Measurements from ENCODE around the gene IFIH1. TPM values are rescaled to one million over a fixed set of nuclear protein-coding genes. Genes with fewer than 3 reads are reported as not detected.

Gene IFIH1
- total RNA-seq, 1 experiment from 2014 or later: 4.7 TPM

DNA sequence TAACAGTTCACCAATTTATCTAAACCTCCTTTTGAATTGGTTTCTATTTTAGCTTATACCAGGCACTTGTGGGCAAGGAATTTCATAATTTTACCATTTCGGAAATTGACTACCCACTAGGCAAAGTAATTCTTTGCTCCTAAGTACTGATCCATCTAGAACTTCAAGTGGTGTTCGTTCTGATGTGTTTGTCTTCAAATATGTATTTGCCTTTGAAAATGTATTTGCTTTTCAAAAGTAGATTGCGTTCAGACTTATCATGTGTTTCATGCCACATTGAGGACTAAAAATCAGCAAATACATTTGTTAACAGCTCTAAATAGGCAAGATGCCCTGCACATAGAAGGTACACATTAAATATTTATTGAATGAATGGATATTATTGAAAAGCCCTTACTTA is 26.7 kb downstream of the IFIH1 start:
- Histone ChIP-seq H3K36me3 (ENCODE audit: low read depth) (no peaks in the 10 kb centered on the region), H3K9me2 (ENCODE audit: insufficient read depth) (no peaks in the 10 kb centered on the region), H3K4me3 (no peak overlapping the region), H3F3A (ENCODE audit: insufficient read depth, low read depth) (no peaks in the 10 kb centered on the region), H3K79me2 (ENCODE audit: low read depth) (no peaks in the 10 kb centered on the region), H3K4me2 (no peak overlapping the region), H3K27me3 (ENCODE audit: insufficient read depth, low read depth) (no peaks in the 10 kb centered on the region), H3K9me3 (ENCODE audit: insufficient read depth, low read depth) (no peaks in the 10 kb centered on the region), H2AFZ (no peak overlapping the region), H3K27ac (no peak overlapping the region), H4K20me1 (ENCODE audit: insufficient read depth) (no peaks in the 10 kb centered on the region), H3K4me1 (replicated peaks; ENCODE audit: insufficient read depth) (peaks cover 3% of the 10 kb centered on the region; the same call in 1 of the 2 replicates)
- POLR2A ChIA-PET (ENCODE audit: unreplicated experiment): no interaction called here
- BruUV-seq (replicated peaks): no TSS peak
- DNase-seq: no peak
- CTCF ChIA-PET: no interaction called here
- intact Hi-C loops (cut with micrococcal nuclease; ENCODE audit: unreplicated experiment): no loop called here
- TF ChIP-seq, protein P1, sequence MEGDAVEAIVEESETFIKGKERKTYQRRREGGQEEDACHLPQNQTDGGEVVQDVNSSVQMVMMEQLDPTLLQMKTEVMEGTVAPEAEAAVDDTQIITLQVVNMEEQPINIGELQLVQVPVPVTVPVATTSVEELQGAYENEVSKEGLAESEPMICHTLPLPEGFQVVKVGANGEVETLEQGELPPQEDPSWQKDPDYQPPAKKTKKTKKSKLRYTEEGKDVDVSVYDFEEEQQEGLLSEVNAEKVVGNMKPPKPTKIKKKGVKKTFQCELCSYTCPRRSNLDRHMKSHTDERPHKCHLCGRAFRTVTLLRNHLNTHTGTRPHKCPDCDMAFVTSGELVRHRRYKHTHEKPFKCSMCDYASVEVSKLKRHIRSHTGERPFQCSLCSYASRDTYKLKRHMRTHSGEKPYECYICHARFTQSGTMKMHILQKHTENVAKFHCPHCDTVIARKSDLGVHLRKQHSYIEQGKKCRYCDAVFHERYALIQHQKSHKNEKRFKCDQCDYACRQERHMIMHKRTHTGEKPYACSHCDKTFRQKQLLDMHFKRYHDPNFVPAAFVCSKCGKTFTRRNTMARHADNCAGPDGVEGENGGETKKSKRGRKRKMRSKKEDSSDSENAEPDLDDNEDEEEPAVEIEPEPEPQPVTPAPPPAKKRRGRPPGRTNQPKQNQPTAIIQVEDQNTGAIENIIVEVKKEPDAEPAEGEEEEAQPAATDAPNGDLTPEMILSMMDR (conservative IDR thresholded peaks at IDR 0.05): no peak
- TF ChIP-seq EZH2 (IDR thresholded peaks at IDR 0.05; ENCODE audit: low read depth): no peak

DNA sequence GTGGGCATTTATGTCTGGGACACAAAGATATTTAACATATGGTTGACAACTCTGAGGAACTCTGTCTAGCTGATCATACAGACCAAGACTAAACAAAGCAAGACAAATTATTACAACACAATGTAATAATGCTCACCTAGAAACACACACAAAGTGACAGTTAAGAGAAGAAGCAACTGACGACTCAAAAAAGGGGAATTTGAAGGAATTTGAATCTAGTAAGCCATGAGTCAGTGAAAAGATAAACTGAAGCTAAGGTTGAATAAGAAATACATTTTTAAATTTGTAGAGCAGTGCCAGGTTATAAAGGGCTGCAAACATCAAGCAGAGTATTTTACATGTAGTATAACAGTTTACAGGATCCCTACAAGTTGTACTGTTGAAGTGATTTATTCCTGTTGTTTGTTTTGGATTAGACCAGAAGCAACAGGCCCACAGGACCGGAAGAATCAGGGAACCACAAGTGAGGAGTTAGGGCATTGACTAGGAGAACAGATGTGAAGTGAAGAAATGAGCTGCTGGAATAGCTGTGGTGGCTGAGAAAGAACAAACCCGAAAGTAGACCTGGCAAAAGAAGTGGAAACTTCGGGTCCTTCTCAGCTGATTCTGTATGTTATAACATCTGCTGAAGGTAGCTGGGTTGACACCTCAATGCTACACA is 35.6 kb downstream of the IFIH1 start:
- ChIA-PET CTCF (no interaction called here), POLR2A (ENCODE audit: unreplicated experiment) (no interaction called here)
- Histone ChIP-seq H3K36me3 (ENCODE audit: low read depth) (no peaks in the 10 kb centered on the region), H3K4me2 (no peak overlapping the region), H4K20me1 (ENCODE audit: insufficient read depth) (no peaks in the 10 kb centered on the region), H3K4me3 (no peak overlapping the region), H3K9me2 (ENCODE audit: insufficient read depth) (no peaks in the 10 kb centered on the region), H2AFZ (no peak overlapping the region), H3K4me1 (replicated peaks; ENCODE audit: insufficient read depth) (no peaks in the 10 kb centered on the region), H3K27me3 (ENCODE audit: insufficient read depth, low read depth) (no peaks in the 10 kb centered on the region), H3F3A (ENCODE audit: insufficient read depth, low read depth) (no peaks in the 10 kb centered on the region), H3K79me2 (ENCODE audit: low read depth) (no peaks in the 10 kb centered on the region), H3K9me3 (ENCODE audit: insufficient read depth, low read depth) (no peaks in the 10 kb centered on the region), H3K27ac (no peak overlapping the region)
- BruUV-seq (replicated peaks): no TSS peak
- no peak for DNase-seq
- intact Hi-C loops (cut with micrococcal nuclease; ENCODE audit: unreplicated experiment): no loop called here
- TF ChIP-seq EZH2 (IDR thresholded peaks at IDR 0.05; ENCODE audit: low read depth): no peak
- TF ChIP-seq, protein P1 (conservative IDR thresholded peaks at IDR 0.05): no peak

DNA sequence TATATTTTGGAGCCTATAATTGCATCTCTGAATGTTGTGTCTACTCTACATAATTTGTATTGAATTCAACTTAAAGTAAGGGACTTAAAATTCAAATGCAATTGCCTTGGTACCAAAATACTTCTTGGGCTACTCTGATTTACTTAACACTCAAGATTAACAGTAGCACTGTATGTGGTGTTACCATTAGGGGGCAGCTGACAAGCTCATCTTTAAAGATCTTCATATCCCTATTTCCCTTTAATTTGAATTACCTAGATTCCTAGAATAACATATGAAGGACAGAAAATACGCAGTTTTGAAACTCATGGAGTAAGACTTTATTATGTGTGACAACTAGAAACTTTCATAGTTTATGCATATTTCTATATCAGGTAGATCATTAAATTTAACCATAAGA is 37.8 kb downstream of the IFIH1 start:
- no peaks in the 10 kb centered on the region for H3F3A ChIP-seq (ENCODE audit: insufficient read depth, low read depth)
- no peak overlapping the region for H3K4me3 ChIP-seq
- H4K20me1 ChIP-seq (ENCODE audit: insufficient read depth): no peaks in the 10 kb centered on the region
- no peaks in the 10 kb centered on the region for H3K9me3 ChIP-seq (ENCODE audit: insufficient read depth, low read depth)
- no peaks in the 10 kb centered on the region for H3K9me2 ChIP-seq (ENCODE audit: insufficient read depth)
- intact Hi-C loops (cut with micrococcal nuclease; ENCODE audit: unreplicated experiment): no loop called here
- no peak overlapping the region for H3K27ac ChIP-seq
- H3K79me2 ChIP-seq (ENCODE audit: low read depth): no peaks in the 10 kb centered on the region
- no peak overlapping the region for H2AFZ ChIP-seq
- no peak for DNase-seq
- H3K36me3 ChIP-seq (ENCODE audit: low read depth): no peaks in the 10 kb centered on the region
- BruUV-seq (replicated peaks): no TSS peak
- no peaks in the 10 kb centered on the region for H3K4me1 ChIP-seq (replicated peaks; ENCODE audit: insufficient read depth)
- H3K27me3 ChIP-seq (ENCODE audit: insufficient read depth, low read depth): no peaks in the 10 kb centered on the region
- ChIA-PET POLR2A (ENCODE audit: unreplicated experiment) (no interaction called here), CTCF (no interaction called here)
- no peak overlapping the region for H3K4me2 ChIP-seq
- TF ChIP-seq, protein P1 (conservative IDR thresholded peaks at IDR 0.05): no peak
- no peak for TF ChIP-seq EZH2 (IDR thresholded peaks at IDR 0.05; ENCODE audit: low read depth)

Data from PC-9 (cell line).